GM12864 (cell line): ENCODE measurements around the gene NOS3.
A peak's percentile ranks its signal among the peaks of the same experiment; 100 is the strongest.

Source experiments
- DNase-seq: peaks from one replicate; pipeline ENCODE4 v3.0.0-alpha.2; 2011; ENCODE audit warnings: low read depth
- H3K4me3 ChIP-seq: 2 replicates; pipeline ENCODE4 v1.5.1; 2011; ENCODE audit warnings: mild to moderate bottlenecking, low read depth, low read length, control low read depth
- CTCF ChIP-seq: IDR thresholded peaks from 2 replicates; pipeline ENCODE4 v1.5.1; 2011; ENCODE audit warnings: low read depth, mild to moderate bottlenecking, moderate library complexity, low read length, control low read depth, inconsistent platforms; ENCODE audit errors: missing control alignments

NOS3 gene

GRCh38 chr7:151013356-151013732 is 22.5 kb downstream of the NOS3 start:
- TF ChIP-seq CTCF: no peak
- no peak overlapping the region for H3K4me3 ChIP-seq
- no peak for DNase-seq

GRCh38 chr7:151013733-151014497 is 23.1 kb downstream of the NOS3 start:
- DNase-seq: peak; percentile 52
- peak overlapping the region; percentile 54 for H3K4me3 ChIP-seq
- peak; percentile 40 for TF ChIP-seq CTCF

GRCh38 chr7:151014950-151015349 is 24.1 kb downstream of the NOS3 start:
- DNase-seq: no peak
- TF ChIP-seq CTCF: no peak
- H3K4me3 ChIP-seq: no peak overlapping the region

DNA sequence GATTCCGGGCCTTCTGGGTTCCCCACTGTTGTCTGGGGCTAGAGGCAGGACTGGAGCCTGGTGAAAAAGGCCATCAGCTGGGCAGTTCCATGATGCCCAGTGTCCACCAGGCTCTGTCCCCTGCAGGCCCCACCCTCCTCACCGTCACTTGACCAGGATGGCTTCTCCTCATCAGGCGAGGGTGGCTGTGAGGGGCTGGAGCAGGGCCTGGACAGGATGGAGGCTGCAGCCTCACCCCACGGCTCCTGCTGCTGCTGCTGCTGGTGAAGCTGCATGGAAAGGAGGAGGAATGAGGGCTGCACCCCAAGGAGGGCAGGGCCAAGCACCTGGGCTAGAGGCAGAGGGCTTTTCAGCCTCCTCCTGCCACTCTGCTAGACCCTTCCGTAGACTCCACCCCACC is 25.1 kb downstream of the NOS3 start:
- no peak overlapping the region for H3K4me3 ChIP-seq
- DNase-seq: no peak
- TF ChIP-seq CTCF: no peak

DNA sequence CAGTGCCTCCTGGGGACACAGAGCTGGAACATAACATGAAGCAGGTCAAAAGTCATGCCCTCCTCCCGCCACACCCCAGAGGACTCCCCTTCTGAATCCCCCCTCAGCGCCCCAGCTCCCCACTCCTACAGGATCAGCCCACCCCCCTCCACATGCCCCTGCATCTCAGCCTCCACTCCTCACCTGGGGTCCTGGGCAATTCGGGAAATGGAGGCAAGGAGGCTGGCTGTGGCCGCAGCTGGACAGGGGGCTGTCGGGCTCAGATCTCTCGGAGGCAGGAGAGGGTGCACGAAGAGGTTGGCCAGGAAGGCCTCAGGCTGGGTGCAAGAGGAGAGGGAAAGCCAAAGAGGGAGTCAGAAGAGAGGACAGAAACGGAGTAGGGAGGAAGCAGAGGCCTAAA is 25.7 kb downstream of the NOS3 start:
- H3K4me3 ChIP-seq: no peak overlapping the region
- no peak for DNase-seq
- TF ChIP-seq CTCF: no peak

DNA sequence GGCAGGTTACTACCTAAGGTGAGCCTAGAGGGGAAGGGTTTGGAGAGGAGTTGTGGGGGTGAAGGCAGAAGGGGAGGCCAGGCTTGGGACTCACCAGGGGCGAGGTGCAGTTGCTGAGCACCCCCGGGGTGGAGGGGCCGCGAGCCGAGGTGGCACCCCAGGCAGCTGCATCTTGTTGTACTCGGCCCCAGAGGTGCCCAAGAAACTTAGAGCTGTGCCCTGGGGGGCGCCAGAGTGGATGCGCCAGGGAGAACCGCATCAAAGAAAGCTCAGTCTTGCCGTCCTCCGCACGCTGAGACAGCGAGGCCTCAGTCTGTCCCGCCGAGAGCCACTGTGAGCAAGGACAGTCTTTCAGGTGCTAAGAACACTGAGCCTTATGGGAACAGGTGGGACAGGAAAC is 26.1 kb downstream of the NOS3 start:
- H3K4me3 ChIP-seq: no peak overlapping the region
- no peak for TF ChIP-seq CTCF
- DNase-seq: no peak

GRCh38 chr7:151017370-151017952 is 26.6 kb downstream of the NOS3 start:
- no peak for TF ChIP-seq CTCF
- no peak for DNase-seq
- no peak overlapping the region for H3K4me3 ChIP-seq
